NCI-H2196 treated with DMSO at 0.1 percent for 48 hours (cell line): ENCODE measurements around the gene NIPSNAP3A.
A peak's percentile ranks its signal among the peaks of the same experiment; 100 is the strongest.

Source experiments
- DNase-seq: peaks from one replicate; lab custom pipeline; 2025; ENCODE audit not compliant: unreplicated experiment; lab: John Stamatoyannopoulos, UW

The NIPSNAP3A gene

GRCh38 chr9:104774132-104774531 is 26.6 kb downstream of the NIPSNAP3A start:
- no peak for DNase-seq

DNA sequence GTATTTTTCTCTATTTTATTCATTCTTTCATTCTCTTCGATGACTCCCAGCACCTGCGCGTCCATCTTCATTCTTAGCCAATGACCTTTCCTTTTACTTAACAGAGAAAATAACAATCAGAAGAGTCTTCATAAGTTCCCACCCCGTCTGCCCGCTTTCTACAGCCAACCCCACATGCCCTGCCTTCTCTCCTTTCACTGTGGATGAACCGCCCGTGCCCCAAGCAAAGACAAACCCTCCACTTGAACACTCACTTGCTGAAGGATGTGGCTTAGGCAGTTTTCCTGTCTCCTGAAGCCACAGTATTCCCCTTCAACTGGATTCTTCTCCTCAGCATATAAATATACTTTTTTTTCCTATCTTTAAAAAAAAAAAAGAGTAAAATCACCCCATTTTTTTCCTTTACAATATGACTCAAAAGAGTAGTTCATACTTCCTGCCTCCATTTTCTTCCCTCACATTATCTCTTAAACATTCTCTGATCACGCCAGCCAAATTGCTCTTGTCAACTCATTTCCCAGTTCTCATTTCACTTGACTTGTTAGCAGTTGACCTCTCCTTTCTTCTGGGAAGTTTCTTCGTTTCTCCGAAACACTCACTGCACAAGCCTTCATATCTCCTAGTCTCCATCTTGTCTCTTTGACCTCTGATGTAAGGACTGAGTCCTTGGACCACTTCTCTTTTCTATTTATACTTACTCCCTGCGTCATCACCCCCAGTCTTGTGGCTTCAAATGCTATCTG is 27.5 kb downstream of the NIPSNAP3A start:
- no peak for DNase-seq

DNA sequence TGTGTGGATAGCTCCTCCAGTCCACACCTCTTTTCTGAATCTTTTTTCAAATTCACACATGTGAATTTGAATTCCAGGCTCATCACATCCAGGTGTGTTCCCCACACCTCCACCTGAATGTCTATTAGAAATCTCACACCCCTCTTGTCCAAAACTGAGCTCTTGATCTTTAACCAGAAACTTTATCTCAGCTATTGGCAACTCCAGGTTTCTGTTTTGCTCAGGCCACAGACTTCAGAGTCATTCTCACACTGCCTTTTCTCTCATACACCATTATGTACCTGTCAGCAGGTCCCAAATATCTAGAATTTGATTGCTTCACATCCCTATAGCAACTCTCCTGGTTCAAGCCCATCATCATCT is 28.1 kb downstream of the NIPSNAP3A start:
- no peak for DNase-seq

DNA sequence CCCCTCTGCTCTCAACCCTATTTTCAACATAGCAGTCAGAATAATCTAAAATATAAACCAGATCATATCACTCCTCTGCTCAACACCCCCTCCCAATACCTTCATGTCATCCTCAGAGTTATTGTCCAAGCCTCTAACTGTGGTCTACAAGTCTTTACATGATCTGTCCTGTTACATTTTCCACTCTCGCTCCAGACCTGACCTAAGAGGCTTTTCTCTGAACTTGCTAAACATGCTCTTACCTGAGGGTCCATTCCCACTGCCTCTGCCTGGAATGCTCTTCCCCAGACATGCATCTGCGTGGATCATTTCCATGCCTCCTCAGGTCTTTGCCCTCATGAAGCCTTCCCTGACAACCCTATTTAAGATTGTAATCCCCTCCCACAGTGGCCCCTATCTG is 28.5 kb downstream of the NIPSNAP3A start:
- no peak for DNase-seq

- no peak for DNase-seq
These were observed 29.3 kb downstream of the NIPSNAP3A start for GRCh38 chr9:104776797-104777196.

- DNase-seq, result no peak
These were observed 31.3 kb downstream of the NIPSNAP3A start for GRCh38 chr9:104778802-104779201.

DNA sequence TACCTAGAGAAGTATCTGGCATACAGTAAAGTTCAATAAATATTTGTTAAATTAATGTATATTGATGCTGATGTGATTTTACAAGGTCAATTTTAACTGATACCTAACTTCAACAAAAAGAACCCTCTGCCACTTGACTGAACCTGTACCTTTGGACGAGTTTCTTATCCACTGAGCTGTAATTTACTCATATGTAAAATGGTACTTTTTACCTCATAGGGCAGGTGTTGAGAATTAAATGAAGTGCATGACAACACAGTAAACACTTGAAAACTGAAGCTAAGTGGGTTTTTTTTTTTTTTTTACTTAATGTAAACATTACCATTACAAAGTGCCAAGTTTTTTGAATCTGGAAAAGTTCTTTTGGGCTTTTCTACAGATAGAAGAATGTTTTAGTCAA is 31.9 kb downstream of the NIPSNAP3A start:
- DNase-seq, result no peak

- DNase-seq, result no peak
These were observed 32.6 kb downstream of the NIPSNAP3A start for GRCh38 chr9:104779946-104780535.

- peak; percentile 3 for DNase-seq
These were observed 33.4 kb downstream of the NIPSNAP3A start for GRCh38 chr9:104780796-104781395.

GRCh38 chr9:104783588-104783987 is 36.1 kb downstream of the NIPSNAP3A start:
- no peak for DNase-seq

DNA sequence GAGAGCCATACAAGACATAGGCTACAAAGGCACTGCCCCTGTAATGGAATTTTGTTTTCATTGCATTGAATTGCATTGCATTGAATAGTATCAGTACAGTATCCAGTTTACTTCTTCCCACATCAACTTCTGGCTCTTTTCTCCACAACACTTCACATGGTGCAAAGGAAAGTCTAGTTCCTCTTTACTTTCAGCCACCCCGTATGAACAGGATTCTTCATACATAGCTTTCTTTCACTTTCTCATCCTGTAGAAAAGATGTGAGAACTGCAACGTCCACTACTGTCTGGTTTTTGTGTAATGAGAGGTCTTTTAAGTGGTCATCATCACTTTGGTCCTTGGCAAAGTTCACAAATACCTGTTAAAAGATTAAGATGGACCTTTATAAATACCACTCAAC is 36.6 kb downstream of the NIPSNAP3A start:
- DNase-seq, result no peak

GRCh38 chr9:104786293-104786692 is 38.8 kb downstream of the NIPSNAP3A start:
- DNase-seq, result no peak

GRCh38 chr9:104787306-104788015 is 40.0 kb downstream of the NIPSNAP3A start:
- DNase-seq, result no peak

DNA sequence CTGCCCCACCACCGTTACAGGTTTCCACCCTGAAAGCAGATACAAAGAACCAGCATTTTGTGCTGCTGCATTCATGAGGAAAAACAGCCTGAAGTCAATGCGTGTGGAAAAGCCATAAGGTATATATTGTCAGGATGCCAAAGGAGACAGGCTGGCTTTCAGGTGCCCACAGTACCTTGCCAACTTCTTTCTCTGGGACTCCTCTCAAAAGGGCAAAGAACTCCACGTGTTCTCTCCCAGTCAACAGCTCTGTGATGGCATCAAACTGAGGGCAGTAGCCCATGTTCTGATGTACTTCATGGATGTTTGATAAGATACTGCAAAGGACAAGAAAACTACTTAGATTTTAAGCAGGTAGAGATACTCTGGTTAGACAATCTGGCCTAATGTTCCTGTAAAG is 40.8 kb downstream of the NIPSNAP3A start:
- DNase-seq, result no peak

- no peak for DNase-seq
These were observed 46.6 kb downstream of the NIPSNAP3A start for GRCh38 chr9:104794070-104794469.

DNA sequence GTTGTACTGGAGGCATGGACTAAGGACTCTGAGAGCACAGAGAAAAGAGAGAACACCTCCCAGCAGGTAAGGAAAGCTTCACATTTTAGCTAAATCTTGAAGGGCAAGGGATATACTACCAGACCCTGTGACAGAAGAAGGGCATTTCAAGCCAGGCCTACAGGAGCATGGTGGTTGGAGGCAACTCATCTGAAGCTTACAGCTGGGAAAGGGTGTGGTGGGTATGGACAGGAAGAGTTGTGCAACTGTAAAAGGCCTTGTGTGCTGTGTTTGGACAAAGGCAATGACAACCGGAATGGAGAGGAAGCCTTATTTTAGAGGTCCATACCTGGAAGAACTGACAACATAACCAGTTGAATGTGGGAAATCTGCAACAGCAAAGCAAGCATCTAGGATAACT is 47.6 kb downstream of the NIPSNAP3A start:
- no peak for DNase-seq

- no peak for DNase-seq
These were observed 48.4 kb downstream of the NIPSNAP3A start for GRCh38 chr9:104795857-104796256.

DNA sequence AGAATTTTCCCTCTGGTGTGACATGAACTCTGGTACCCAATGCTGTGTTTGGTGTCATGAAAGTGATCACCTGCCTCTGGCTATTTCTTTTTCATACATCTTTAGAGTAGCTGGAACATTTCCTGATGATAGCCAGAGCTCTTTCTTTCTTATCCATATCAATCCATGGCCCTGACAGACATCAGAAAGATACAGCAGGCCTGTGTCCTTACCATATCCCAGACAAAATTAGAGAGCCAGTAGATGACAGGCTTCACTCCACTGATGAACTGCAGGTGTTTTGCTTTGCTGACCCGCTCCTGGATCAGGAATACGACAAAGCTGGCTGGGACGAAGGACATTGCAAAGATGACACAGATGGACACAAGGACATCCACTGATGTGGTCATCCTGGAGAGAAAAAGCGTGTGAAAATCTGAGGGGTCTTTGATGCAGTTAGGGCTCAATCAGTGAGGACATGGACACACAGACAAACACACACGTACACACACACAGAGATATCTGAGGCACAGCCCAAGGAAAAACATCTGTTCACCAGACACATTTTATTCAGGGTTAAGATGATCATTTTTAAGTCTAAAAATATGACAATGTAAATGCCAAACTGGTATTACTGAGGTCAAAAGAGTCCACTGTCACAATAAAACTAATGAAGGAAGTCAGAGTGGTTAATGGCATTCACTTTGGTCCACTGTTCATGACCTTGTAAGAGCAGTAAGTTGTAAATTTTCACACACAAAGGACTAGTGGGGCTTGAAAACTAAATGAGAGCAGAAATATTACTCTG is 50.9 kb downstream of the NIPSNAP3A start:
- no peak for DNase-seq

GRCh38 chr9:104800068-104800785 is 52.7 kb downstream of the NIPSNAP3A start:
- DNase-seq, result no peak

GRCh38 chr9:104802110-104802509 is 54.6 kb downstream of the NIPSNAP3A start:
- DNase-seq, result no peak
